GM12872 (cell line): Measurements from ENCODE around the gene LDLRAP1.

ENCODE experiments used
- CTCF ChIP-seq: IDR thresholded peaks from 3 replicates; pipeline ENCODE4 v1.5.1; 2011; ENCODE audit warnings: low read depth, mild to moderate bottlenecking, low read length, moderate library complexity; ENCODE audit not compliant: insufficient read depth

Gene LDLRAP1

GRCh38 chr1:25504706-25505595 is 38.5 kb upstream of the LDLRAP1 start:
- no peak for TF ChIP-seq CTCF

GRCh38 chr1:25505656-25506385 is 37.6 kb upstream of the LDLRAP1 start:
- no peak for TF ChIP-seq CTCF

- TF ChIP-seq CTCF = no peak
Observed at GRCh38 chr1:25513666-25514065, 29.7 kb upstream of the LDLRAP1 start.

- TF ChIP-seq CTCF = no peak
Observed at GRCh38 chr1:25515033-25515432, 28.4 kb upstream of the LDLRAP1 start.

- TF ChIP-seq CTCF = no peak
Observed at GRCh38 chr1:25516686-25517085, 26.7 kb upstream of the LDLRAP1 start.

- no peak for TF ChIP-seq CTCF
Observed at GRCh38 chr1:25517476-25518394, 25.7 kb upstream of the LDLRAP1 start.

GRCh38 chr1:25519624-25520023 is 23.8 kb upstream of the LDLRAP1 start:
- no peak for TF ChIP-seq CTCF
